Measurements from ENCODE around the gene ATP8B4. TPM values are rescaled to one million over a fixed set of nuclear protein-coding genes. Genes with fewer than 3 reads are reported as not detected.

Gene ATP8B4
- total and polyA plus RNA-seq, 2 donors (not counting 1 experiment from before 2014, with no cell fraction given) = 3.5 to 19.5 TPM

DNA sequence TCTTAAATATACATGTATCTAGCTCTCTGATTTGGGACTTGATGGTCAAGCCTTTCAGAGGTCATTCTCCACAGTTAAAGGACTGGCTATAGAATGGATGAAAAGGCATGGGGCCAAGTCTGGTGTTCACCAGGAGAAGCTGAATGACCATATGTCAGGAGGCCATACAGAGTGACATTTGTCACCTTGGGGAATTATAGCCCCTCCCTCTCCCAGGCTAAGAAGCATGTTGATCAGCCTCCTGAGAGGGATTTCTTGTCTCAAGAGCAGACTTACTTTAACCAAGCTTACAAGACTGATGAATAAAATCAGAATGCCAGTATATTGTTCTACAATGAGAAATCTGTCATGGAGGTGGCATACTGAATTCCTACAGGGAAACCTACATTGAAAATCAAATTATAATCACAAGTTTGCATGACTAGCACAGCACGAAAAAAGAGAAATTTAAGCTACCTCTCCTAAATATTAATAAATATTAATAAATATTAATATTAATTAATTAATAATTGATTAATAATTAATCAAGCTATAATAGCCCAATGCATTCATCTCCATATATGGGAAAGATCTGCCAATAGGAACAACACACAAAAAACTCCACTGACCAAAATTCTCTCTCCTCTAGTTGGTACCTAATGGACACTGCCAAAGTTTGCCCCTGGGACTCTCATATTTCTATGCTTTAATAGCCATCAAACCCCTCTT lies 47.3 kb downstream of the ATP8B4 start:
- no peak for DNase-seq (ENCODE audit: low read depth in 2 of 2)
- H3K9me3 ChIP-seq (ENCODE audit: control insufficient read depth, insufficient read depth, low read depth, low read length) = no peaks in the 10 kb centered on the region
- no peaks in the 10 kb centered on the region for H4K20me1 ChIP-seq (ENCODE audit: control insufficient read depth, extremely low read depth, insufficient read depth, low read length)
- no peaks in the 10 kb centered on the region for H3K79me2 ChIP-seq (ENCODE audit: control insufficient read depth, insufficient read depth, low read length)
- H3K4me1 ChIP-seq (ENCODE audit: control insufficient read depth, extremely low read depth, insufficient read depth, low read length) = no peaks in the 10 kb centered on the region
- H3K4me3 ChIP-seq (replicated peaks in 1 of 4; ENCODE audit: control extremely low read depth in 1 of 4, insufficient read depth in 1 of 4, low read depth in 3 of 4, low read length in 4 of 4) = no peak overlapping the region
- no peak for TF ChIP-seq EZH2 (IDR thresholded peaks at IDR 0.05; ENCODE audit: low read length, missing control alignments)
- TF ChIP-seq, protein P1, sequence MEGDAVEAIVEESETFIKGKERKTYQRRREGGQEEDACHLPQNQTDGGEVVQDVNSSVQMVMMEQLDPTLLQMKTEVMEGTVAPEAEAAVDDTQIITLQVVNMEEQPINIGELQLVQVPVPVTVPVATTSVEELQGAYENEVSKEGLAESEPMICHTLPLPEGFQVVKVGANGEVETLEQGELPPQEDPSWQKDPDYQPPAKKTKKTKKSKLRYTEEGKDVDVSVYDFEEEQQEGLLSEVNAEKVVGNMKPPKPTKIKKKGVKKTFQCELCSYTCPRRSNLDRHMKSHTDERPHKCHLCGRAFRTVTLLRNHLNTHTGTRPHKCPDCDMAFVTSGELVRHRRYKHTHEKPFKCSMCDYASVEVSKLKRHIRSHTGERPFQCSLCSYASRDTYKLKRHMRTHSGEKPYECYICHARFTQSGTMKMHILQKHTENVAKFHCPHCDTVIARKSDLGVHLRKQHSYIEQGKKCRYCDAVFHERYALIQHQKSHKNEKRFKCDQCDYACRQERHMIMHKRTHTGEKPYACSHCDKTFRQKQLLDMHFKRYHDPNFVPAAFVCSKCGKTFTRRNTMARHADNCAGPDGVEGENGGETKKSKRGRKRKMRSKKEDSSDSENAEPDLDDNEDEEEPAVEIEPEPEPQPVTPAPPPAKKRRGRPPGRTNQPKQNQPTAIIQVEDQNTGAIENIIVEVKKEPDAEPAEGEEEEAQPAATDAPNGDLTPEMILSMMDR (conservative IDR thresholded peaks at IDR 0.05 in 1 of 2, IDR thresholded peaks at IDR 0.05 in 1 of 2; ENCODE audit: low read depth in 1 of 2, low read length in 2 of 2) = no peak
- H3K36me3 ChIP-seq (ENCODE audit: control insufficient read depth, insufficient read depth, low read length) = no peaks in the 10 kb centered on the region
- no peak overlapping the region for H3K4me2 ChIP-seq (ENCODE audit: extremely low read depth, insufficient read depth, low read length)
- H3K9ac ChIP-seq (ENCODE audit: insufficient read depth, low read length) = no peak overlapping the region
- H2AFZ ChIP-seq (ENCODE audit: low read length) = no peak overlapping the region
- H3K27ac ChIP-seq (ENCODE audit: insufficient read depth, low read length) = no peak overlapping the region
- H3K27me3 ChIP-seq (ENCODE audit: control insufficient read depth, insufficient read depth, low read length) = no peaks in the 10 kb centered on the region

DNA sequence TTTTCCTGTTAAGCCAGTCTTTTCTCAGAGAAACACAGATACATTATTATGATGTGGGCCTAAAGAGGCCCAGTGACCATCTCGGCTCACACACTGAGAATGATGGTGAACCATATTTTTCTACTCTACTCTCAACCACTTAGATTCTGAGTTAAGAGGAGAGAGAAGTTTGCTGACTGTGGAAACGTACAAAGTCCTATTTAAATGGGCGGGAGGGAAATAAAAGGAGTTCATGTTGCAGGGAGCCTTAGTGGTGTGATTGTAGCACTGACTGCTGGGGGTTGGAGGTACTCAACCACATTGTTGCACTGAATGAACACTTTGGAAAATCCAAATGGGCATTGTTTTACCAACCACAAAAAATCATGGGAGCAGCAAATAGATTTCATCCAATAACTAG lies 51.0 kb downstream of the ATP8B4 start:
- no peaks in the 10 kb centered on the region for H4K20me1 ChIP-seq (ENCODE audit: control insufficient read depth, extremely low read depth, insufficient read depth, low read length)
- DNase-seq (ENCODE audit: low read depth in 2 of 2) = no peak
- no peaks in the 10 kb centered on the region for H3K4me1 ChIP-seq (ENCODE audit: control insufficient read depth, extremely low read depth, insufficient read depth, low read length)

DNA sequence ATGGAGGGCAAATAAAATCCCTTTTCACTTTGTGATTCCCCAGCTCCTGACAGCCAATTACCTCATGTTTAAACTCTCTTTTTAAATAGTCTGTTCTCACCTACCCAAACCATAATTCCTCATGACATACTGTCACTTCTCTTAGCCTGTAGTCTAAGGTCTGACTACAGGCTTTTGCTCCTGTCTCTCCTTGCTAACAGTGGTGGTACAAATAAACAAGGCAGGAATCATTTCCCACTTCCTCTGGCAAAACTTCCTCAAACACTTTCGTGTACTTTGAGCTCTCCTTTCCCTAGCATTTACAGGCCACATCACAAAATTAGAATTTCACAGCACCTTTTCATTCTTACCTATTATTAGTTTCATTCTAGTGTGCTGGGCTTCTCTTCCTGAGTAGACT lies 51.8 kb downstream of the ATP8B4 start:
- Histone ChIP-seq H3K4me1 (ENCODE audit: control insufficient read depth, extremely low read depth, insufficient read depth, low read length) (no peaks in the 10 kb centered on the region), H3K79me2 (ENCODE audit: control insufficient read depth, insufficient read depth, low read length) (no peaks in the 10 kb centered on the region), H3K36me3 (ENCODE audit: control insufficient read depth, insufficient read depth, low read length) (no peaks in the 10 kb centered on the region), H3K27me3 (ENCODE audit: control insufficient read depth, insufficient read depth, low read length) (no peaks in the 10 kb centered on the region), H3K9me3 (ENCODE audit: control insufficient read depth, insufficient read depth, low read depth, low read length) (no peaks in the 10 kb centered on the region), H4K20me1 (ENCODE audit: control insufficient read depth, extremely low read depth, insufficient read depth, low read length) (no peaks in the 10 kb centered on the region), H3K9ac (ENCODE audit: insufficient read depth, low read length) (no peak overlapping the region), H3K4me3 (replicated peaks in 1 of 4; ENCODE audit: control extremely low read depth in 1 of 4, insufficient read depth in 1 of 4, low read depth in 3 of 4, low read length in 4 of 4) (no peak overlapping the region), H3K4me2 (ENCODE audit: extremely low read depth, insufficient read depth, low read length) (no peak overlapping the region), H2AFZ (ENCODE audit: low read length) (no peak overlapping the region), H3K27ac (ENCODE audit: insufficient read depth, low read length) (no peak overlapping the region)
- DNase-seq (ENCODE audit: low read depth in 2 of 2) = no peak
- TF ChIP-seq, protein P1 (conservative IDR thresholded peaks at IDR 0.05 in 1 of 2, IDR thresholded peaks at IDR 0.05 in 1 of 2; ENCODE audit: low read depth in 1 of 2, low read length in 2 of 2) = no peak
- TF ChIP-seq EZH2 (IDR thresholded peaks at IDR 0.05; ENCODE audit: low read length, missing control alignments) = no peak

More for the DNA sequence above, 51.0 kb downstream of the ATP8B4 start:
- TF ChIP-seq, protein P1 (conservative IDR thresholded peaks at IDR 0.05 in 1 of 2, IDR thresholded peaks at IDR 0.05 in 1 of 2; ENCODE audit: low read depth in 1 of 2, low read length in 2 of 2) = no peak
- TF ChIP-seq EZH2 (IDR thresholded peaks at IDR 0.05; ENCODE audit: low read length, missing control alignments) = no peak
- no peak overlapping the region for H3K9ac ChIP-seq (ENCODE audit: insufficient read depth, low read length)
- H3K4me2 ChIP-seq (ENCODE audit: extremely low read depth, insufficient read depth, low read length) = no peak overlapping the region
- H3K79me2 ChIP-seq (ENCODE audit: control insufficient read depth, insufficient read depth, low read length) = no peaks in the 10 kb centered on the region
- no peak overlapping the region for H3K4me3 ChIP-seq (replicated peaks in 1 of 4; ENCODE audit: control extremely low read depth in 1 of 4, insufficient read depth in 1 of 4, low read depth in 3 of 4, low read length in 4 of 4)
- H3K36me3 ChIP-seq (ENCODE audit: control insufficient read depth, insufficient read depth, low read length) = no peaks in the 10 kb centered on the region
- no peaks in the 10 kb centered on the region for H3K9me3 ChIP-seq (ENCODE audit: control insufficient read depth, insufficient read depth, low read depth, low read length)
- no peak overlapping the region for H3K27ac ChIP-seq (ENCODE audit: insufficient read depth, low read length)
- no peaks in the 10 kb centered on the region for H3K27me3 ChIP-seq (ENCODE audit: control insufficient read depth, insufficient read depth, low read length)
- H2AFZ ChIP-seq (ENCODE audit: low read length) = no peak overlapping the region
